ENCODE results near the gene TMEM184C. TPM values are rescaled to one million over a fixed set of nuclear protein-coding genes. Genes with fewer than 3 reads are reported as not detected.

The TMEM184C gene
- total RNA-seq, 1 experiment from 2014 or later = 32.6 TPM

Other genes starting within 250 kb of the TMEM184C start
- 36.5 and 39.5 TPM in 2 replicates for gene EDNRA, start 136.3 kb upstream of the TMEM184C start, total RNA-seq (2014; rRNA removed)
- 7.4 and 9.1 TPM in 2 replicates for gene PRMT9, start 66.8 kb downstream of the TMEM184C start, total RNA-seq (2014; rRNA removed)
- 27.1 and 28.9 TPM in 2 replicates for gene ARHGAP10, start 114.7 kb downstream of the TMEM184C start, total RNA-seq (2014; rRNA removed)